GM21367 (cell line): ENCODE data around the gene GLRX5.
A peak's percentile ranks its signal among the peaks of the same experiment; 100 is the strongest.
"Not testable (repeated sequence)": the region's sequence is repeated elsewhere in the genome, so short reads cannot be mapped to it uniquely, and the experiment has no call there.

Experiments used
- ATAC-seq: cut with Tn5 transposase; IDR thresholded peaks from one replicate; pipeline ENCODE4 v1.9.1; 2021; ENCODE audit not compliant: unreplicated experiment

Gene GLRX5

DNA sequence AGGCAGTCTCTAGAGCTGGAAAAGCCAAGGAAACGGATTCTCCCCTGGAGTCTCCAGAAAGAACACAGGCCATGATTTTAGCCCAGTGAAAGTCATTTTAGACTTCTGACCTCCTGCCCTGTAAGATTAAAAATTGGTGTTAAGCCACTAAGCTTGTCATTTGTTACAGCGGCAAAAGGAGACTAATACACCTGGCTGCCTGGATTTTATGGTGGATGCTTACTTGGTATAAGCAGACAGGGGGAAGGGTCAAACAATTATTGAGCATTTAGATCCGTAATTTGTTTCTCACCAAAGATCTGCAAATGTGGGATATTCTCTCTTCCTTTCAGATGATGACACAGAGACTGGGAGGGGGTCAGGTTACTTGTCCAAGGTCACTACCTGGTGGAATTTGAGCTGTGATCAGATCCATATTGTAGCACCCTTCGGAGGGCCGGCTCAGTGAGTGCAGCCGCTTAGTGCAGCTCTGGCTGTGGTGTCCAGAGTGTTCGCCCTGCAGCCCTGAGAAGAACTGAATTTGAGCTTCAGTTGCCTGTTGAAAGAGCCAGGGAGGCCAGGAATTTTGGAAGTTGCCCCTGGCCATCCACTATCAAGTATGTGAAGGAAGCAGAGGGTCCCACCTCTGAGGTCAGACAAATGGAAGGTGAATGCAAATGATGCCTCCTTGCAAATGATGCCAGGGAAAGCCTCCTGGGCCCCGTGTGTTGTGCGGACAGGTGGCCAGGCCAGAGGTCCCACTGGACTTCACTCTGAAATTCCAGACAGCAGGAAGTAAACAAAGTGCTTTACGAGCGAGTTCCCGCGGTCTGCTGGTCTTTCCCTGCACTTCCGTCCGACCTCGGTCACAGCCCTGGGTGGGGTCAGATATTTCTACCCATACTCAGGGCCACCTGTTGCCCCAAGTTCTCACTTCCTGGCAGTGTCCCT, 15.1 kb downstream of the GLRX5 start:
- no peak for ATAC-seq

DNA sequence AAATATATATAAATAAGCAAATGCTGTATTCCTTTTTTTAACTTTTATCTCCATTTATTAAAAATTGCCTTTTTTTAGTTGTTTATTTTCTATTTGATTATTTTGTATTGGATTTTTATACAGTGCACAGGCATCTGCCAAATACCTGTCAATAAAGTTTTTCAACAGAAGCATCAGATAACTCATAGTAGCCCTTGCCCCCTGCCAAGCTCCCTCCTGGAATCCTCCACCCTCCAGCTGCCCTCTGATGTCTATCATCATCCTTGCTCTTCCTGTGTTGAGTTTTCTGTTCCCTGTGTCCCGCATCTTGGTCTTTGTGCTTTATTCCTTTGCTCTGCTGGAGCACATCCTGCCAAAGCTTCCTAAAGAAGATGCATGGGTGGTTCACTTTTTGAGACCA, 16.6 kb downstream of the GLRX5 start:
- ATAC-seq, result no peak

DNA sequence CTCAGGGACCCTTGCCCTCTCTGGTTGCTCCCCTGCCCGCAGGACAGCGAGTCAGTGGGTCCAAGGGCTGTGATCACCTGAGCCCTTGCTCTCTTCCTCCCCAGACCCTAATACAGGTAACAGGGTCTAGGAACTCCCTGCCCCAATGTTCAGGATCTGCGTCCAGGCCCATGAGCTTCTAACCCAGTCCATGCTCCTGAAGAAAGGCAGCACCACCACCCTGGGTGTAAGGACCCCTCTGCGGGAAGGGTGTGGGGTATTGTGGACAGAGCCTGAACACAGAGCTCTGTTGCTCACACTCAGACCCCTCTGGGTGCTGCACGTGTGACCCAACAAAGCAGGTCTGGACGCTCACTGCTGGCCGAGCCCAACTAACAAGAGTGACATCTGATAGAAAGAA, 18.3 kb downstream of the GLRX5 start:
- ATAC-seq, result no peak

DNA sequence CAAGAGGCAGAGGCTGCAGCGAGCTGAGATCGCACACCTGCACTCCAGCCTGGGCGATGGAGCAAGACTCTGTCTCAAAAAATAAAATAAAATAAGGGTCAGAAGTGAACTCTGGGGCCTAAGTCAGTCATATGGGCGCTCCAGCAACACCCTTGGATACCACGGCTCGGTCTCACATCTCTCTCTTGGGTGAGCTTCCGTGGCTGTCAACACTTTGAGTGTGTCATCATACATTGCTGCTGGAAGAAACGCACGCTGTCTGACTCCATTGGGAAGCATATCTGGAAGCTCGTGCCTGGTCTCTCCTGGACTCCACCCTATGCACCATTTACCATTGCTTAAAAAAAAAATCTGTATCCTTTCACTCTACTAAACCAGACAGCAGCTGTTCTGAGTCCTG, 20.2 kb downstream of the GLRX5 start:
- no peak for ATAC-seq

DNA sequence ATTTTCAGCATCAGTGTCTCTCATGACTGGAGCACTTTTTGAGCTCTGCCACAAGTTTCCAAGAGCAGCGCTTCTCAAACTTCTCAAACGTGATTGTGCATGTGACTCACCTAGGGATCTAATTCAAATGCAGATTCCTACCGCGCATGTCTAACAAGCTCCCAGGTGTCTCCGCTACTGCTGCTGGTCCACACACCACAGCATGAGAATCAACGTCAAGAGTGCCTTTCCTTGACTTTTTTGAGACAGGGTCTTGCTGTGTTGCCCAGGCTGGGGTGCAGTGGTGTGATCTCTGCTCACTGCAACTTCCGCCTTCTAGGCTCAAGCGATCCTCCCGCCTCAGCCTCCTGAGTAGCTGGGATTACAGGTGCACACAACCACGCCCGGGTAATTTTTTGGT, 22.4 kb downstream of the GLRX5 start:
- no peak for ATAC-seq

DNA sequence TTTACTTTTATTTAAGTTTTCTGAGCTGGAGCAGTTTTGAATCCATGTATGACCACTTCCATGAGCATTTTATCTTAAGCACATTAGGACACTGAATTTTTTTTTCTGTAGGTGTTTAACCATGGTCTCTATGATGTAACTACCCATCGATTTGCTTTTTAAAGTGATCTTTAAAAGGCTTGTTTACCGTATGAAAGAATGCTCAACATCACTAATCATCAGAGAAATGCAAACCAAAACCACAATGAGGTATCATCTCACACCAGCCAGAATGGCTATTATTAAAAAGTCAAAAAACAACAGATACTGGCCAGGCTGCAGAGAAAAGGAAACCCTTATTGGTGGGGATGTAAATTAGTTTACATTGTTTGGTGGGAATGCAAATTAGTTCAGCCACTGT, 23.0 kb downstream of the GLRX5 start:
- no peak for ATAC-seq

DNA sequence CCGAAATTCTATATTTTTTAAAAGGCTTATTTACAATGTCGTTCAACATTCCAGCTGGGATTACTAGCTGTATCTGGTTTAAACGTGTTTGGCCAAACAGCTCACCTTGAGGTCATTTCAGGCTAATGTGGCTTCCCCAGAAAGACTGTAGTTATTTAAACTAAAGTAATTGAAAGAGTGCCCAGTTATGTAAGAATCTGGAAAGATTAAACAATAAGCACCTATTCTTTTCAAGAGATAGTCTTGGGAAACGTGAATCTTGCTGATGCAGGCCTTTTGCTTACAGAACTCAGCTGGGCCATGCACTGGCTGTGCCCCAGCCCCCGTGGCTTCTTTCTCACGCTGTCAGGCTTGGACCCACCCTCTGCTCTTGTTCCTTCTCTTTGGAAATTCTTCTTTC, 24.4 kb downstream of the GLRX5 start:
- no peak for ATAC-seq

DNA sequence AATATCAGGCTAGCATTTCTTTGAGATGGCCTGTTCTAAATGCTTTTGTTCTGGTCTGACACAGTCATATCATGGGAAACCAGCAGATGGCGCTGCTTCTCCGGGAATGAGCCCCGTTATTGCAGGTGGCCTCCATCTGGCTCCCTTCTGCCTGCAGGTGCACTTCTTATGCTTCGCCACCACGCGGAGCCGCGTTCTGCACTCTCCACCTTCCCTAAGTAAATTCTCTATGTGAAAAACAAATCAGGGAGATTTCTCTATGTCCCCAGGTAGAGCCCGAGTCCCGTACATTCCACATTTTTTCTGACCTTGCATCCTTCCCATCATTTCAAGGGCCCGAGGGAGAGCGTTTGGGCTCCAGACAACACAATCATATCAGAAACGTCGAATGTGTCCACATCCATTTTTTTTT, 26.2 kb downstream of the GLRX5 start:
- ATAC-seq, result peak; percentile 80

DNA sequence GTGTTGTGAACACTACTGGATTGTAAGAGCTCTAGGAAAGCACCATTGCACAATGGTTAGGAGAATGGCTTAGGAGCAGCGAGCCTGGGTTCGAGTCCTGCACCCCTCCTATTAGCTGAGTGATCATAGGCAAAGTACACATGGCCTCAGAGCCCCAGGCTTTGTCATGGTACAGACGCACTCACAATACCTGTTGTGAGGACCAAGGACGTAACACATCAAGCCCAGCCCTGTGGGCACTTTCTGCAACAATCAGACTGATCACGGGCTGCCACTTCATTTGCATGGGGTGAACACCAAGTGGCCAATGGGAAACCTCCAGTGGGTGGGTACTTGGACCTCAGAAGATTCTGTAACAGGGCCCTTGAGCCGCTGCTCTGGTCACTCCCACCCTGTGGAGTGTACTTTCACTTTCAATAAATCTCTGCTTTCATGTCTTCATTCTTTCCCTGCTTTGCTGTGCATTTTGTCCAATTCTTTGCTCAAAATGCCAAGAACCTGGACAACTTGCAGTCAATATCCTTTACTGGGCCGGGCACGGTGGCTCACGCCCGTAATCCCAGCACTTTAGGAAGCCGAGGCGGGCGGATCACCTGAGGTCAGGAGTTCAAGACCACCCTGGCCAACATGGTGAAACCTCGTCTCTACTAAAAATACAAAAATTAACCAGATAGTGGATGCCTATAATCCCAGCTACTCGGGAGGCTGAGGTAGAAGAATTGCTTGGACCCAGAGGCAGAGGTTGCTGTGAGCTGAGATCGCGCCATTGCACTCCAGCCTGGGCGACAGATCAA, 28.2 kb downstream of the GLRX5 start:
- no peak for ATAC-seq

DNA sequence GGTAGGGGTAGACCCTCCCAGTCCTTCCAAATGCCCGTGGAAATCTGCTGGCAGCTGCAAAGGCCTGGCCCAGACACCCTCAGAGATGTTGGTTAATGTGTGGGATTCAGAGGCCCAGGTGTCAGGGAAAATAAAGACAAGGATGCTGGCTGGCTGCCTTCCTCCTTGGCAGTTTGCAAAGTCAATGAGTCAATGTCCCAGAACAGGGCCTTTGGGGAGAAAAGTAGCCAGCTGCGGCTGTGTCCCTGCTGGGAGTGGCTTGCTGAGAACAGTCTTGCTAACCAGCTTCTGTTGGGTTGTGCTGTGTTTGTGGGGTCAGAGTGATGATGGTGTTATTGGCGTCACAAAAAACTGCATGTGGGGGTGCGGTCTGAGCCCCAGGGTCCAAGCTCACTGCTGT, 29.2 kb downstream of the GLRX5 start:
- no peak for ATAC-seq

DNA sequence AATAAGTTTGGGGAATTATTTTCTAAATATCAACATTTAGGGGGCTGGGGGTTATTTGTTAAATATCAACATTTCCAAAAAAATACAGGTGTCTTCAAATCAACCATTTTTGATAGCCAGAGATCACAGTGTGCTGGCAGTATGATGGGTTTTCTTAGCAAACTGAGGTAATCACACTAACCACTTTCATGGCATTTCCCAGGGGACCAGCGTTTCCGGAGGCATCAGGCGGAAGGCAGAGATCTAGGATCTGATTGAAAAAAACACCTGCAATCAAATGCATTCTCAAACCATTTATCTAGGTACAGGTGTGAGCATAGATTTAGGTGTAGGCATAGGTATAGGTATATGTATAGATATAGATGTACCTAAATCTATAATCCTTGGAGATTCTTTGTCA, 34.6 kb downstream of the GLRX5 start:
- no peak for ATAC-seq

DNA sequence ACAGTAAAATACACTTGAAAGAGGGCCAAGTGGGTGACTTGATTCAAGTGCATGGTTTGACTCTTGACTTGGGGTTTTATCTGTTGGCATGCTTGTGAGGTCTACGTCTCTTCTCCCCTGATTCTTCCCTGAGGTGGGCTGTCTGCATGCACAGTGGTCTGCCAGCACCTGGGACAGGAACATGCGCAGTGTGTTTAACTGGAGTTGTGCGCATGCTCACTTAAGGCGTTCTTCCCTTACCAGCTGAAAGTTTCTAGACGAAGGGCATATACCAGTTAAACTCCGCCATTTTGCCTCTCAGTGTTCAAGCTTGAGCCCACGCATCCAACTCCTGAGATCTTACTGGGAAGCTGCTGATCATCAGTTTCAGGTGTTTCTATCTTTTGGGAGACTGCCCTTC, 38.5 kb downstream of the GLRX5 start:
- no peak for ATAC-seq

DNA sequence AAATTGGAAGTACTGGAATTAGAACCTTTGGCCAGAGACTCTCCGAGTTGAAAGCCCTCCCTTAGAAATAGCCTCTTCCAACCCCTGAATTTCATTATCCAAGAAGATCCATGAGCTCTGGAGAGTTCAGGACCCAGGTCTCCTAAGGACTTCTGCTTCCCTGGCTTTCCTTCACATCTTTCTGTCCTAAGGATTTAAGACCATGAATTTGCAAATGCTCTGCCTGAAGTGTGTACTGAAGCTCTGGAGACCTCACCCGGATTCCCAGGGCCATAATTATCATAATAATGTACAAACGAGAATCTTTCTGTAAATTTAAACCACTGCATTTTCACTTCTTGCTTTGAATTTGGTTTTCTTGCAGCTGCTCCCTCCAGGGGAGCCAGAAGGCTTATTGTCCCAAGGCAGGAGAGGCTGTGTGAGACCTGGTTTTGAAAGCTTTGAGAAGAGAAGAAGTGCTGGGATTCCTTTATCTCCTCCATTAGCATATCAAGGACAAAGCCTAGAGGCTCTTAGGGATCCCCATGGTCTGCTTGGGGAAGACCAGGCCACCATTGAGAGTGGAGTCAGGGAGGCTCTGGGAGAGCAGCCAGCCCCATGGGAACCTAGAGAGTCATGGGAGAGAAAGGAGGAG, 41.1 kb downstream of the GLRX5 start:
- no peak for ATAC-seq

DNA sequence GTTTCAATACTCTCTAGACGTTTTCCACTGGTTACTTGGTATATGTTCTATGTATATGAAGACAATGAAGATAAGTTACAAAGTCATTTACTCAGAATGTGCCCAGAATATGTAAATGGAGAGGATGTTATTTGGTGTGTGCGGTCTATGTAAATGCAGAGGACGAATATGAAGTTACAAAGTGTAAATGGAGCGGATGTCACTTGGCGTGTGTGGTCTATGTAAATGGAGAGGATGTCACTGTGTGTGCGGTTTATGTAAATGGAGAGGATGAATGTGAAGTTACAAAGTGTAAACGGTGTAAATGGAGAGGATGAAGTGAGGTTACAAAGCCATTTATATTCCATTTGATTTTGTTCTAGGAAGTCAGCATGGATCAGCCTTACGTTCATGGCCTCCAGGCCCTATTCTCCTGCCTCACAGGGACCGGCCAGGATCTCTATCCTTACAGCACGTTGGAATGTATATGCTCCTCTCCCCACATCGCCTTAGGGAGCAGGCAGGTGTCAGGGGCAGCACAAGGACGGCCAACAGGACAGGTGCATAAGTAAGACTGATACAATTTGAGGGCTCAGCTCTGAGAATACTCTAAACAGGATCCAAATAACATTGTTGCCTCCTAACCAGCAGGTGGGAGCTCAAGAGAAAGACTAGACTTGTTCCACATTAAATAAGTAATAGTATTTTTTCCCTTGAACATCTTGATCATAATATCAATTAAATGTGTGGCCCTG, 42.4 kb downstream of the GLRX5 start:
- ATAC-seq, result peak; percentile 96

DNA sequence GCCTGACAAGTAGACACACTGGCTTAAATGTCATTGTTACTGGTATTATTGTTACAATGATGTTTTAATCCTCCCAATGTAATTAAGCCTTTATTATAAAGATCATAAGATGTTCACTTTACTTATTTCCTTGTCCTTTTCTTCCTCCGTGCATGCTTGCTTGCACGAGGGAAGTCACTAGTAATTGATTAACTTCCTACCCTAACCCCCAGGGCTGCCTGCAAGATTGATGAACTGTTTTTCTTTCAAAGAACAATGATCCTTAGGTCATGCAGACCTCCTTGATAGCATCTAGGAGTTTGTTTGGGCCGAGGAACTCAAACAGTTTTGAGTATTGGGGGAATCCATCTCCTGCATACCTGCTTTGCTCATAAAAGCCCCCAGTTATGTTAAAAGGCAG, 43.0 kb downstream of the GLRX5 start:
- no peak for ATAC-seq

DNA sequence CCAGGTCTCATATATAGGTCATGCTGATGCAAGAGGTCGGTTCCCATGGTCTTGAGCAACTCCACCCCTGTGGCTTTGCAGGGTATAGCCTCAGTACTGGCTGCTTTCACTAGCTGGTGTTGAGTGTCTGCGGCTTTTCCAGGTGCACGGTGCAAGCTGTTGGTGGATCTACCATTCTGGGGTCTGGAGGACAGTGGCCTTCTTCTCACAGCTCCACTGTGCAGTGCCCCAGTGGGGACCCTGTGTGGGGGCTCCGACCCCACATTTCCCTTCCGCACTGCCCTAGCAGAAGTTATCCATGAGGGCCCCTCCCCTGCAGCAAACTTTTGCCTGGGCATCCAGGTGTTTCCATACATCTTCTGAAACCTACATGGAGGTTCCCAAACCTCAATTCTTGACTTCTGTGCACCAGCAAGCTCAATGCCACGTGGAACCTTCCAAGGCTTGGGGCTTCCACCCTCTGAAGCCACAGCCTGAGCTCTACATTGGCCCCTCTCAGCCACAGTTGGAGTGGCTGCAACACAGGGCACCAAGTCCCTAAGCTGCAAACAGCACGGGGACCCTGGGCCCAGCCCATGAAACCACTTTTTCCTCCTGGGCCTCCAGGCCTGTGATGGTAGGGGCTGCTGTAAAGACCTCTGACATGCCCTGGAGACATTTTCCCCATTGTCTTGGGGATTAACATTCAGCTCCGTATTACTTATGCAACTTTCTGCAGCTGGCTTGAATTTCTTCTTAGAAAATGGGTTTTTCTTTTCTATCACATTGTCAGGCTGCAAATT, 49.2 kb downstream of the GLRX5 start:
- ATAC-seq, result not testable (repeated sequence)

DNA sequence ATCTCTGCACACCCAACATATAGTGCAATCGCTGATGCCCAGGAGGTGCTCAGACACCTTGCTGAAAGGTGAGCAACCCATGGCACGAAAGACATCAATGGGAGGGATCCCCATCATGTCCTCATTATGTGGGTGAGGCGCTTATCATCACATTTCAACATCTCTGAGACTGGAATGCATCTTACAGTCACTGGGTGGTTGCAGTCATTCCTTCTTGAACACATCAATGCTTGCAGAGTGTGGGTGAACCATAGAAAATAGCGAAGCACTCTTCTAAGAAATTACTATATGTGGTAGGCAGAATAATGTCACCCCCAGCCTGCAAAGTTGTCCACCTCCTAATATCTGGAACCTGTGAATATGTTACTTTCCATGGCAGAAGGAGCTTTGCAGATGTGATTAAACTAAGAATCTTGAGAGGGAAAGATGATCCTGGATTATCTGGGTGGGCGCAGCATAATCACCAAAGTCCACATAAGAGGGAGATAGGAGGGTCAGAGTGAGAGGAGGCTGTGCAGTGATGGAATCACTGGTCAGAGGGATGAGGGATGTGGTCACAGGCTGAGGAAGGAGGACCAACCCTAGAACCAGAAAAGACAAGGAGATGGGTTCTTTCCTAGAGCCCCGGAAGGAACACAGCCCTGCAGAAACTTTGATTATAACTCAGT, 51.2 kb downstream of the GLRX5 start:
- no peak for ATAC-seq

DNA sequence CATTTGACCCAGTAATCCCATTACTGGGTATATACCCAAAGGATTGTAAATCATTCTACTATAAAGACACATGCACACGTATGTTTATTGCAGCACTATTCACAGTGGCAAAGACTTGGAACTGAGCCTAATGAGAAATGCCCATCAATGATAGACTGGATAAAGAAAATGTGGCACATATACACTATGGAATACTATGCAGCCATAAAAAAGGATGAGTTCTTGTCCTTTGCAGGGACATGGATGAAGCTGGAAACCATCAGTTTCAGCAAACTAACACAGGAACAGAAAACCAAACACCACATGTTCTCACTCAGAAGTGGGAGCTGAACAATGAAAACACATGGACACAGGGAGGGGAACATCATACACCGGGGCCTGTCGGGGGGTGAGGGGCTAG, 56.3 kb downstream of the GLRX5 start:
- not testable (repeated sequence) for ATAC-seq
